Measurements from ENCODE around the gene AUNIP. TPM values are rescaled to one million over a fixed set of nuclear protein-coding genes. Genes with fewer than 3 reads are reported as not detected.

Gene AUNIP
- total RNA-seq, 1 experiment from 2014 or later = 22.2 TPM

GRCh38 chr1:25833158-25833557, 26.1 kb downstream of the AUNIP start:
- Histone ChIP-seq H3K56ac (ENCODE audit: insufficient read length, low read depth, low read length) (no peak overlapping the region), H4K20me1 (ENCODE audit: control insufficient read depth, insufficient read depth, insufficient read length) (no peaks in the 10 kb centered on the region), H3K18ac (ENCODE audit: insufficient read length, low read depth, low read length) (no peak overlapping the region), H3K4ac (ENCODE audit: low read depth, low read length) (no peak overlapping the region), H3K9me3 (ENCODE audit: control insufficient read depth, low read depth, low read length) (no peaks in the 10 kb centered on the region), H2BK5ac (ENCODE audit: insufficient read length, low read length) (no peak overlapping the region), H3K27me3 (ENCODE audit: insufficient read depth, low read length) (no peaks in the 10 kb centered on the region), H3K9ac (ENCODE audit: extremely low read depth, insufficient read length, low read length) (no peak overlapping the region), H3K79me1 (ENCODE audit: insufficient read depth, low read depth, low read length, poor library complexity, severe bottlenecking) (peaks cover 3% of the 10 kb centered on the region), H3K4me1 (ENCODE audit: insufficient read depth, low read length) (no peaks in the 10 kb centered on the region), H3K23me2 (ENCODE audit: insufficient read length, low read depth, low read length, poor library complexity, severe bottlenecking) (no peaks in the 10 kb centered on the region), H2BK15ac (ENCODE audit: low read depth, low read length) (no peak overlapping the region), H3K23ac (ENCODE audit: insufficient read length, low read depth, low read length) (no peak overlapping the region), H3K27ac (ENCODE audit: insufficient read length, low read depth, low read length) (no peak overlapping the region), H2AK5ac (ENCODE audit: insufficient read length, low read length) (no peak overlapping the region), H2BK120ac (ENCODE audit: low read depth, low read length, poor library complexity, severe bottlenecking) (no peak overlapping the region), H2BK20ac (ENCODE audit: low read depth, low read length, poor library complexity, severe bottlenecking) (no peak overlapping the region), H2BK12ac (ENCODE audit: insufficient read length, low read depth, low read length) (no peak overlapping the region), H4K8ac (replicated peaks; ENCODE audit: insufficient read length, low read depth, low read length) (no peak overlapping the region), H4K5ac (ENCODE audit: insufficient read length, low read depth, low read length) (no peak overlapping the region), H2AFZ (ENCODE audit: low read length) (no peak overlapping the region), H3K14ac (ENCODE audit: insufficient read depth, low read length) (no peak overlapping the region), H3T11ph (ENCODE audit: low read length) (no peak overlapping the region), H3K4me2 (ENCODE audit: insufficient read depth, insufficient read length, low read length) (no peak overlapping the region), H3K79me2 (ENCODE audit: insufficient read depth, low read length) (no peaks in the 10 kb centered on the region), H4K91ac (ENCODE audit: insufficient read length, low read depth, low read length) (no peak overlapping the region)
- TF ChIP-seq CTCF (conservative IDR thresholded peaks at IDR 0.05) = no peak
- 0 out of 4 replicates have a peak, but pooled peaks cover 3% of the 10 kb centered on the region in 2 experiments for H3K4me1 Mint-ChIP-seq
- DNase-seq = no peak
- no peaks in the 10 kb centered on the region for H3K27me3 Mint-ChIP-seq (ENCODE audit: low read depth)
- H3K36me3 Mint-ChIP-seq (ENCODE audit: insufficient read depth in 1 of 3, low read depth in 3 of 3) = peaks cover 27 to 80% (median 72%) of the 10 kb centered on the region in 3 experiments; a peak in 6 of 7 replicates
- no peak overlapping the region for H3K27ac Mint-ChIP-seq
- H3K4me3 Mint-ChIP-seq = no peak overlapping the region
- WGBS (ENCODE audit: extremely low coverage, insufficient read length, low lambda C conversion rate) = no CpG with 5 or more reads among the region's 5 CpGs
- H3K9me3 Mint-ChIP-seq = no peaks in the 10 kb centered on the region

All from H9 (cell line).